GM12878 (cell line): ENCODE measurements around the gene POLD1.

Experiments used
- EP300 ChIP-seq, 2 experiments: fragments of 150-350 bp in 1 of 2; IDR thresholded peaks; 2 replicates each; pipeline ENCODE4 v1.6.1; 2011 to 2012; ENCODE audit warnings: low read depth in 2 of 2, low read length in 2 of 2, borderline replicate concordance in 1 of 2, improper control_type of control experiment in 1 of 2, inconsistent platforms in 1 of 2; ENCODE audit not compliant: control insufficient read depth in 1 of 2
- IKZF1 ChIP-seq: fragments of 450-650 bp; conservative IDR thresholded peaks from 2 replicates; pipeline ENCODE4 v1.6.1; 2017; ENCODE audit warnings: antibody characterized with exemption, mild to moderate bottlenecking
- JUND ChIP-seq: IDR thresholded peaks from 2 replicates; pipeline ENCODE4 v1.6.1; 2012; ENCODE audit warnings: low read depth, mild to moderate bottlenecking, low read length, improper control_type of control experiment, moderate library complexity
- MYC ChIP-seq: IDR thresholded peaks from 2 replicates; pipeline ENCODE4 v1.6.1; 2011; ENCODE audit warnings: mild to moderate bottlenecking, low read length, moderate library complexity, inconsistent platforms; ENCODE audit not compliant: insufficient read depth, insufficient replicate concordance, insufficient read length, severe bottlenecking
- NFYB ChIP-seq: IDR thresholded peaks from 2 replicates; pipeline ENCODE4 v1.6.1; 2011; ENCODE audit warnings: low read depth, mild to moderate bottlenecking, low read length, improper control_type of control experiment, moderate library complexity; ENCODE audit not compliant: insufficient read depth
- NRF1 ChIP-seq: conservative IDR thresholded peaks from 2 replicates; pipeline ENCODE4 v1.6.1; 2011; ENCODE audit warnings: mild to moderate bottlenecking, low read depth, low read length, improper control_type of control experiment
- POLR2A ChIP-seq: IDR thresholded peaks from 2 replicates; pipeline ENCODE4 v1.6.1; 2011; ENCODE audit warnings: low read depth, mild to moderate bottlenecking, low read length
- SP1 ChIP-seq: IDR thresholded peaks from one replicate; pipeline ENCODE4 v1.6.1; 2011; ENCODE audit warnings: low read depth, low read length
- TF ChIP-seq, protein P1 (sequence below): IDR thresholded peaks from 2 replicates; pipeline ENCODE4 v1.6.1; 2011; ENCODE audit warnings: mild to moderate bottlenecking, low read depth, low read length, moderate library complexity; ENCODE audit not compliant: insufficient replicate concordance
- TF ChIP-seq, protein P2 (sequence below), 3 experiments: IDR thresholded peaks in 2 of 3; conservative IDR thresholded peaks in 1 of 3; 2 replicates each; pipeline ENCODE4 v1.5.1; 2011; ENCODE audit warnings: low read depth in 3 of 3, low read length in 3 of 3, mild to moderate bottlenecking in 3 of 3, control low read depth in 2 of 3, moderate library complexity in 2 of 3, inconsistent platforms in 1 of 3, mixed read lengths in 1 of 3; ENCODE audit not compliant: control insufficient read depth in 2 of 3, insufficient read depth in 1 of 3; ENCODE audit errors: extremely low read depth in 1 of 3

DNA sequence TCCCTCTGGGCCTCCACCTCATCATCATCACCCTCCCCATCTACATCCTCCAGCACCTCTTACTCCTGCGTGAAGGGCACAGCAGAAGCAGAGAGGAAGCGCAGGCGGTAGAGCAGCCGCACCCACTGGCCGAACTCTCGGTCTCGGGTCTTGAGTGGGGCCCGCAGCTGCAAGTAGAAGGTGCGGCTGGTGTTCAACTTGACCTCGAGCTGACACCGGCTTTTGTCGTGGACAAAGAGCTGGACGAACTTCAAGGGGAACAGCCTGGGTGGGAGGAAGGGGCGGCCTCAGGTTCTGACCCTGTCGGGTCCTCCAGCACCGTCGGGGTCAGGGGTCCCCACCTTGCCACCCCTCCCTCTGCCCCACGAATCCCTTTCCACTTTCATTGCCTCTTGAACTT, 83.4 kb downstream of the POLD1 start:
- TF ChIP-seq NRF1: no peak
- TF ChIP-seq, protein P1, sequence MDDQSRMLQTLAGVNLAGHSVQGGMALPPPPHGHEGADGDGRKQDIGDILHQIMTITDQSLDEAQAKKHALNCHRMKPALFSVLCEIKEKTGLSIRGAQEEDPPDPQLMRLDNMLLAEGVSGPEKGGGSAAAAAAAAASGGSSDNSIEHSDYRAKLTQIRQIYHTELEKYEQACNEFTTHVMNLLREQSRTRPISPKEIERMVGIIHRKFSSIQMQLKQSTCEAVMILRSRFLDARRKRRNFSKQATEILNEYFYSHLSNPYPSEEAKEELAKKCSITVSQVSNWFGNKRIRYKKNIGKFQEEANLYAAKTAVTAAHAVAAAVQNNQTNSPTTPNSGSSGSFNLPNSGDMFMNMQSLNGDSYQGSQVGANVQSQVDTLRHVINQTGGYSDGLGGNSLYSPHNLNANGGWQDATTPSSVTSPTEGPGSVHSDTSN: no peak
- TF ChIP-seq MYC: no peak
- no peak for TF ChIP-seq EP300 (IDR thresholded peaks at IDR 0.05; ENCODE audit: borderline replicate concordance in 1 of 2, control insufficient read depth in 1 of 2, low read depth in 2 of 2, low read length in 2 of 2)
- no peak for TF ChIP-seq JUND
- TF ChIP-seq SP1: no peak
- TF ChIP-seq NFYB: no peak
- TF ChIP-seq, protein P2, sequence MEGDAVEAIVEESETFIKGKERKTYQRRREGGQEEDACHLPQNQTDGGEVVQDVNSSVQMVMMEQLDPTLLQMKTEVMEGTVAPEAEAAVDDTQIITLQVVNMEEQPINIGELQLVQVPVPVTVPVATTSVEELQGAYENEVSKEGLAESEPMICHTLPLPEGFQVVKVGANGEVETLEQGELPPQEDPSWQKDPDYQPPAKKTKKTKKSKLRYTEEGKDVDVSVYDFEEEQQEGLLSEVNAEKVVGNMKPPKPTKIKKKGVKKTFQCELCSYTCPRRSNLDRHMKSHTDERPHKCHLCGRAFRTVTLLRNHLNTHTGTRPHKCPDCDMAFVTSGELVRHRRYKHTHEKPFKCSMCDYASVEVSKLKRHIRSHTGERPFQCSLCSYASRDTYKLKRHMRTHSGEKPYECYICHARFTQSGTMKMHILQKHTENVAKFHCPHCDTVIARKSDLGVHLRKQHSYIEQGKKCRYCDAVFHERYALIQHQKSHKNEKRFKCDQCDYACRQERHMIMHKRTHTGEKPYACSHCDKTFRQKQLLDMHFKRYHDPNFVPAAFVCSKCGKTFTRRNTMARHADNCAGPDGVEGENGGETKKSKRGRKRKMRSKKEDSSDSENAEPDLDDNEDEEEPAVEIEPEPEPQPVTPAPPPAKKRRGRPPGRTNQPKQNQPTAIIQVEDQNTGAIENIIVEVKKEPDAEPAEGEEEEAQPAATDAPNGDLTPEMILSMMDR (IDR thresholded peaks at IDR 0.05 in 2 of 3, conservative IDR thresholded peaks at IDR 0.05 in 1 of 3; ENCODE audit: control insufficient read depth in 2 of 3, extremely low read depth in 1 of 3, insufficient read depth in 1 of 3, low read depth in 3 of 3, low read length in 3 of 3): no peak
- TF ChIP-seq IKZF1: no peak
- TF ChIP-seq POLR2A: no peak
